ENCODE data around the gene DTWD1.
"Not testable (repeated sequence)": the region's sequence is repeated elsewhere in the genome, so short reads cannot be mapped to it uniquely, and the experiment has no call there.

Gene DTWD1

GRCh38 chr15:49692514-49693090 lies 71.8 kb downstream of the DTWD1 start:
- no peak for TF ChIP-seq CTCF (IDR thresholded peaks at IDR 0.05; ENCODE audit: low read depth, low read length, missing control alignments)
- no peak for DNase-seq (ENCODE audit: extremely low read depth, low read depth)

GRCh38 chr15:49693498-49693897 lies 72.7 kb downstream of the DTWD1 start:
- no peak overlapping the region for H3K4me3 ChIP-seq (replicated peaks; ENCODE audit: low read depth, low read length)
- TF ChIP-seq CTCF (IDR thresholded peaks at IDR 0.05; ENCODE audit: low read depth, low read length, missing control alignments), result no peak
- DNase-seq (ENCODE audit: extremely low read depth, low read depth), result no peak

More at GRCh38 chr15:49692514-49693090, 71.8 kb downstream of the DTWD1 start:
- H3K4me3 ChIP-seq (replicated peaks; ENCODE audit: low read depth, low read length), result no peak overlapping the region

- H3K4me3 ChIP-seq (replicated peaks; ENCODE audit: low read depth, low read length), result no peak overlapping the region
- no peak for TF ChIP-seq CTCF (IDR thresholded peaks at IDR 0.05; ENCODE audit: low read depth, low read length, missing control alignments)
- DNase-seq (ENCODE audit: extremely low read depth, low read depth), result no peak
Observed at GRCh38 chr15:49696433-49696832, 75.6 kb downstream of the DTWD1 start.

GRCh38 chr15:49697121-49697520 lies 76.3 kb downstream of the DTWD1 start:
- H3K4me3 ChIP-seq (replicated peaks; ENCODE audit: low read depth, low read length), result no peak overlapping the region
- DNase-seq (ENCODE audit: extremely low read depth, low read depth), result no peak
- no peak for TF ChIP-seq CTCF (IDR thresholded peaks at IDR 0.05; ENCODE audit: low read depth, low read length, missing control alignments)

GRCh38 chr15:49702982-49703381 lies 82.1 kb downstream of the DTWD1 start:
- H3K4me3 ChIP-seq (replicated peaks; ENCODE audit: low read depth, low read length), result not testable (repeated sequence)

More at GRCh38 chr15:49702982-49703381, 82.1 kb downstream of the DTWD1 start:
- not testable (repeated sequence) for DNase-seq (ENCODE audit: extremely low read depth, low read depth)
